ENCODE measurements around the gene PACSIN1.

Gene PACSIN1, protein sequence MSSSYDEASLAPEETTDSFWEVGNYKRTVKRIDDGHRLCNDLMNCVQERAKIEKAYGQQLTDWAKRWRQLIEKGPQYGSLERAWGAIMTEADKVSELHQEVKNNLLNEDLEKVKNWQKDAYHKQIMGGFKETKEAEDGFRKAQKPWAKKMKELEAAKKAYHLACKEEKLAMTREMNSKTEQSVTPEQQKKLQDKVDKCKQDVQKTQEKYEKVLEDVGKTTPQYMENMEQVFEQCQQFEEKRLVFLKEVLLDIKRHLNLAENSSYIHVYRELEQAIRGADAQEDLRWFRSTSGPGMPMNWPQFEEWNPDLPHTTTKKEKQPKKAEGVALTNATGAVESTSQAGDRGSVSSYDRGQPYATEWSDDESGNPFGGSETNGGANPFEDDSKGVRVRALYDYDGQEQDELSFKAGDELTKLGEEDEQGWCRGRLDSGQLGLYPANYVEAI

GRCh38 chr6:34465531-34466241, at the start of gene PACSIN1:
TSS of gene PACSIN1 (plus strand) at chr6:34466076. CDS start at chr6:34526306, 60,230 bp downstream.
- no peak for DNase-seq (ENCODE audit: low spot score)

DNA sequence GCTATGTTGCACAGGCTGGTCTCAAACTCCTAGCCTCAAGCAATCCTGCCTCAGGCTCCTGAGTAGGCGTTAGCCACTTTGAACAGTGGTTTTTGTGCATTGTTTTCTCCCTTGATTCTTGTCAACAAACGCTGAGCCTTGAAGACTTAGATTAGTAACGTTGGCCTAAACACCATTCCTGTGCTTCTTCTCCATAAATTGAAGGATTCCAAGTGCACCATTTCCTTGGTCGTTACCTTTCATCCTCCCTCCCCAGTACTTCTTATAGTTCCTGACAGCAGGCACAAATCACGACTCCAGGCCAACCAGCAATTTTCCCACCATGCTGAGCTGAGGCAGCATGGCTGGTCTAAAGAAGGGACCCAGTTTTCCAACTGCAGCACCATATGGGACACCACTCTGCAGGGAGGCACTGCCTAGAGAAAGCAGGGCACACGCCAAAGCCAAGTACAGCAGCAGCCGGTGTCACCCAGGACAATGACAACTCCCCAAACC, 49.0 kb upstream of the PACSIN1 start:
- no peak for DNase-seq (ENCODE audit: low spot score)

- DNase-seq (ENCODE audit: low spot score), result no peak
These were observed 47.5 kb upstream of the PACSIN1 start for GRCh38 chr6:34418367-34418766.

DNA sequence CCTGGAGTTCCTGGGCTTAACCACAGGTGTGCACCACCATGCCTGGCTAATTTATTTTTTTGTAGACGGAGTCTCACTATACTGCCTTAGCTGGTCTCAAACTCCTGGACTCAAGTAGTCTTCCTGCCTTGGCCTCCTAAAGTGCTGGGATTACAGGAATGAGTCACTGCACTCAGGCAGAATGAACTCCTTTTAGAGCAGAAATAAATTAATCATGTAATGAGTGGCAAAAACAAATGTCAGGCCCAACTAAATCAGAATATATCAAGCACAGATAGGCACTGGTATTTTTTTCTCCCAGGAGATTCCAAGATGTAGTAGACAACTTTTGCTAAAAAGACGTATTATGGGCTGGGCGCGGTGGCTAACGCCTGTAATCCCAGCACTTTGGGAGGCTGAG, 42.6 kb upstream of the PACSIN1 start:
- no peak for DNase-seq (ENCODE audit: low spot score)

DNA sequence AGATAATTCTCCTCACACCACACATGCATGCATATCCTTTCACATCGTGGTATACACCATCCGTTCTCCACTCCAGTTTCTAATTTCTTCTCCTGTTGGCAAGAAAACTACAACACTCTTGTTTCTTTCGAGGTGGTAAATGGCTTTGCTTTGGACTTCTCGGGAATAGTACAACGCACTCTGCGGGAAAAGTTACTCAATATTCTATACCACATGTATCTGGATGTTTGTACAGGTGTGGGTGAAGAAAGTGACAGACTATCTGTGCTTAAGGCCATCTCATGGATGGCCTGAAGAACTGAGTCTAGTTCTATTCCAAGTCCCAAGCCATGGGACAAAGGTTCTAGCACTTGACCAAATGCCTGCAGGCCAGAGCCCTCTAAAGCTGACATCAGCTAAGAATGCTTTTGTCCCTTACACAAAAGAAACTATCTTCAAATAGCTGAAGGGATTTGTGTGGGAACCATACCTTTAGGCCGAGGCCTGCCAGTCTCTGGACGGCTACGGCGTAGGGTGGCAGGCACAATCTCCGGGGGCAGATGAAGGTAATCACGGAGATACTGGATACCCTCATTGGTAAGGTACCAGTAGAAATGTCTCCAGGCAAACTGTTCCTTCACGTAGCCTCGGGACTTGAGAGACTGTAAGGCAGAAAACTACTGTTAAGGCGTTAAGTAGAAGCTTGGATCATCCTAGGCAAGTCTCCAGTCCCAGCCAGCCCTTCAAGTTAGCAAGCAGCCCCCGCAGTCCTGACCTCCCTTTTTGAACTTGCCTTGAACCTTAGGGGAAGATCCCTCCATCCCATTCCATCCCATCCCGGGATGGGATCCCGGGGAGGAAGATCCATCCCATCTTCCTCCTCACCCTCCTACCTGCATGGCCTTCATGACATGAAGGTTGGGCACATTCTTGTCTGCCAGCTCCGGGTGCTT, 41.4 kb upstream of the PACSIN1 start:
- no peak for DNase-seq (ENCODE audit: low spot score)

GRCh38 chr6:34425132-34425497, 40.8 kb upstream of the PACSIN1 start:
- DNase-seq (ENCODE audit: low spot score), result no peak

GRCh38 chr6:34425498-34426410, 40.1 kb upstream of the PACSIN1 start, which contains the start of gene RPS10:
TSS of gene RPS10 (minus strand) at chr6:34426069. CDS start at chr6:34425221, 848 bp downstream.
- DNase-seq (ENCODE audit: low spot score), result peak; percentile 94

GRCh38 chr6:34435916-34436315, 30.0 kb upstream of the PACSIN1 start:
- DNase-seq (ENCODE audit: low spot score), result no peak

DNA sequence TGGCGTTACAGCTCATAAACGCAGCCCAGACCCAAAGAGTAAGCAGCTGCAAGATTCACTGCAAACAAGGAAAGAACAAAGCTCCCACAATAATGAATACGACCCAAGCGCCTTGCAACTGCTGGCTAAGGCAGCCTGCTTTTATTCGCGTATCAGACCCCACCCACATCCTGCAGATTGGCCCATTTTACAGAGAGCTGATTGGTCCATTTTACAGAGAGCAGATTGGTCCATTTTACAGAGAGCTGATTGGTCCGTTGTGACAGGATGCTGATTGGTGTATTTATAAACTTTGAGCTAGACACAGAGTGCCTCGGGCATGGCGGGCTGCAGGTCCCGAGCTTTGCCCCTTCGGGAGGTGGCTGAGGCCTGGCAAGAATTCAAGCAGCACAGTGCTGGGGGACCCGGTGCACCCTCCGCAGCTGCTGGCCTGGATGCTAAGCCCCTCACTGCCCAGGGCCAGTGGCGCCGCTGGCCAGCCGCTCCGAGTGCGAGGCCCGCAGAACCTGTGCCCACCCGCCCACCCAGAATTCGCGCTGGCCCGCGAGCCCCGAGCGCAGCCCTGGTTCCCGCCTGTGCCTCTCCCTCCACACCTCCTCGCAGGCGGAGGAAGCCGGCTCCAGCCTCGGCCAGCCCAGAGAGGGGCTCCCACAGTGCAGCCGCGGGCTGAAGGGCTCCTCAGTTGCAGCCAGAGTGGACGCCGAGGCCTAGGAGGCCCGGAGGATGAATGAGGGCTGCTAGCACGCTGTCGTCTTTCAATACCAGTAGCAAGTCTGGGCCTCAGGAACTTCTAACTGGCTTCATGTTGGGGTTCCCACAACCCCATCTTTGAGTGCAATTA, 28.9 kb upstream of the PACSIN1 start:
- DNase-seq (ENCODE audit: low spot score), result no peak

DNA sequence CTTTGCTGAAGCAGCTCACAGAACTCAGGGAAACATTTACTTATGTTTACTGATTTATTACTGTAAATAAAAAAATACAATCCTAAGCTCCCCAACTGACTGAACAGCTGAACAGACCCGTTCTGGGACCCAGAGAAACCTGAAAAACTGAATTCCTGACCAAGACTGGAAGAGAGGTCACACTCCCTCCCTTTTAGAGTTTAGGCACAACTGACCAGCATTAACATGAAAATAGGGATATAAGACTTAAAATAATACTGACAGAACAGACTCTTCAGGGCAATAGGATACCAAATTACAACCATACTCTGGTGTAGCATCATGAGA, 28.3 kb upstream of the PACSIN1 start:
- no peak for DNase-seq (ENCODE audit: low spot score)

DNA sequence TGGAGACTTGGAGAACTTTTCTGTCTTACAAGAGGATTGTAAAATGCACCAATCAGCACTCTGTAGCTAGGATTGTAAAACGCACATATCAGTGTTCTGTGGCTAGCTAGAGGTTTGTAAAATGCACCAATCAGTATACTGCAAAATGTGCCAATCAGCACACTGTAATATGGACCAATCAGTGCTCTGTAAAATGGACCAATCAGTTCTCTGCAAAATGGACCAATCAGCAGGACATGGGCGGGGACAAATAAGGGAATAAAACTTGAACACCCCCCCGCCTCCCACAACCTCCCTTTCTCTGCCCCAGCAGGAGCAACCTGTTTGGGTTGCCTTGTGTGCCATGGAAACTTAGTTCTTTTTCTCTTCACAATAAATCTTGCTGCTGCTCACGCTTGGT, 27.2 kb upstream of the PACSIN1 start:
- DNase-seq (ENCODE audit: low spot score), result no peak

GRCh38 chr6:34439442-34439841, 26.4 kb upstream of the PACSIN1 start:
- no peak for DNase-seq (ENCODE audit: low spot score)

DNA sequence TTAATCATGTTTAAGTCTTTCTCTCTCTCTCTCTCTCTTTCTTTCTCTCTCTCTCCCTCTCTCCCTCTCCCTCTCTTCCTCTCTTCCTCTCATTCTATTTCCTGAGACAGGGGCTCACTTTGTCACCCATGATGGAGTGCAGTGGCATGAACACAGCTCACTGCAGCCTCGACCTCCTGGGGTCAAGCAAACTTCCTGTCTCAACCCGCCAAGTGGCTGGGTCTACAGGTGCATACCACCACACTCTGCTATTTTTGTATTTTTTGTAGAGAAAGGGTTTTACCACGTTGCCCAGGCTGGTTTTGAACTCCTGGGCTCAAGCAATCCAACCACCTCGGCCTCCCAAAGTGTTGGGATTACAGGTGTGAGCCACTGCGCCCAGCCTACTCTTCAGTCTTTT, 24.4 kb upstream of the PACSIN1 start:
- no peak for DNase-seq (ENCODE audit: low spot score)

DNA sequence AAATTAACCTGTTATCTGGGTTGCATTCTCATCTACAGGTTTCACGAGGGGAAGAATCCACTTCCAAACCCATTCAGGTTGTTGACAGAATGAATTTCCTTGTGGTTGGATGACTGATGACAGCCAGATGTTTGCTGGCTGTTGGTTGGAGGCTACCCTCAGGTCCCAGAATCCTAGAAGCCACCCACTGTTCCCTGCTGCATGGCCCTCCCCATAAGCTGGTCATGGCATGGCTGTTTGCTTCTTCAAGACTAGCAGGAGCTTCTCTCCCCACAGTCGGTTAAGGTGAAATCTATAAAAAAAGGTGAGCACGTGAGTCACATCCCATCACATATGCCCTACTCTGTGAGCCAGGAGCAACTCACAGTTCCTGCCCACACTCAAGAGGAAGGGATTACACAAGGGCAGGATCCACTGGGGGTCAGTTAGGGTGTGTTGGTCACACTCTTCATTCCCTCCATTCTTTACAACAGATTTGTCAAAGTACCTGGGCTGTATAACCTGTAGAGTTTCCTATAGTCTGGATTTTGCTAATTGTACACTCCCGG, 20.5 kb upstream of the PACSIN1 start:
- DNase-seq (ENCODE audit: low spot score), result no peak

- DNase-seq (ENCODE audit: low spot score), result no peak
These were observed 18.5 kb upstream of the PACSIN1 start for GRCh38 chr6:34447386-34447785.

DNA sequence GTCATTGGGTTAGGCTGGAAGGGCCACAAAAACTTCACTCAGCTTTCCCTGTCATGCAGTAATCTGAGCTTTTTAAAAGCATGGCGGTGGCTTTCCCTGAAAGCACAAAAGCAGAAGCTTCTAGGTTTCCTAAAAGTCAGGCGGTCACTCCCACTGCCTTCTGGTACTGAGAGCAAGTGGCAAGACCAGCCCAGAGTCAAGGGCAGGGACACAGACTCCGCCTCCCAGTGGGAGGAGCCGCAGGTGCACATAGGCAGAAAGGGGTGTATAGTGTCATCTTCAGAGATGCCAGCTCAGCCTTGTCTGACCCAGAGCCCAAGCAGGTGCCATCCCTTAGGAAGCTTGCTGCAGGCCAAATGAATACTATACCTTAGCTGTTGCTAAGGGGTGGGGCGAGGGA, 18.0 kb upstream of the PACSIN1 start:
- no peak for DNase-seq (ENCODE audit: low spot score)

DNA sequence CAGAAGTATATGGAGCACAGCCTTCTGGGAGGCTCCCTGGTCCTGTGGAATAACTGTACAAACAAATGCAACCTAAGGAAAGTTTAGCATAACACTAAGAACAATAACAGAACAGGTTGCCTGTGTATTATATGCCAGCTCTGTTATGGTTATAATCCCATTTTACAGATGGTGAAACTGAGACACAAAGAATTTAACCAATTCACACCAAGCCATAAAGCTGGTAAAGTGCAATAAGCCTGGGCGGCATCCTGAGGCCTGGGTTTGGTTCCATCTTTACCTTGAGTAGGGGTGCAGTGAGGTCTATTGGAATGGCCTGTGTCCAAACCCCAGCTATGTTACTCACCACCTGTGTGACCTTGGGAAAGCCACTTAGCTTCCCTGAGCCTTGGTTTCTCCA, 14.7 kb upstream of the PACSIN1 start:
- DNase-seq (ENCODE audit: low spot score), result no peak

GRCh38 chr6:34455831-34456230, 10.0 kb upstream of the PACSIN1 start:
- no peak for DNase-seq (ENCODE audit: low spot score)

GRCh38 chr6:34457382-34457741, 8.5 kb upstream of the PACSIN1 start:
- no peak for DNase-seq (ENCODE audit: low spot score)
